Stimulated activated CD8-positive, alpha-beta memory T cell treated with anti-CD3 and anti-CD28 coated beads, Interleukin-7, amount 100 ng/mL, for 24 hours (primary cell): ENCODE data around the gene COP1.
"Not testable (repeated sequence)": the region's sequence is repeated elsewhere in the genome, so short reads cannot be mapped to it uniquely, and the experiment has no call there.

ENCODE experiments used
- DNase-seq: peaks from one replicate; pipeline ENCODE4 v3.0.0-alpha.2; 2020; ENCODE audit warnings: low read depth

Gene COP1

DNA sequence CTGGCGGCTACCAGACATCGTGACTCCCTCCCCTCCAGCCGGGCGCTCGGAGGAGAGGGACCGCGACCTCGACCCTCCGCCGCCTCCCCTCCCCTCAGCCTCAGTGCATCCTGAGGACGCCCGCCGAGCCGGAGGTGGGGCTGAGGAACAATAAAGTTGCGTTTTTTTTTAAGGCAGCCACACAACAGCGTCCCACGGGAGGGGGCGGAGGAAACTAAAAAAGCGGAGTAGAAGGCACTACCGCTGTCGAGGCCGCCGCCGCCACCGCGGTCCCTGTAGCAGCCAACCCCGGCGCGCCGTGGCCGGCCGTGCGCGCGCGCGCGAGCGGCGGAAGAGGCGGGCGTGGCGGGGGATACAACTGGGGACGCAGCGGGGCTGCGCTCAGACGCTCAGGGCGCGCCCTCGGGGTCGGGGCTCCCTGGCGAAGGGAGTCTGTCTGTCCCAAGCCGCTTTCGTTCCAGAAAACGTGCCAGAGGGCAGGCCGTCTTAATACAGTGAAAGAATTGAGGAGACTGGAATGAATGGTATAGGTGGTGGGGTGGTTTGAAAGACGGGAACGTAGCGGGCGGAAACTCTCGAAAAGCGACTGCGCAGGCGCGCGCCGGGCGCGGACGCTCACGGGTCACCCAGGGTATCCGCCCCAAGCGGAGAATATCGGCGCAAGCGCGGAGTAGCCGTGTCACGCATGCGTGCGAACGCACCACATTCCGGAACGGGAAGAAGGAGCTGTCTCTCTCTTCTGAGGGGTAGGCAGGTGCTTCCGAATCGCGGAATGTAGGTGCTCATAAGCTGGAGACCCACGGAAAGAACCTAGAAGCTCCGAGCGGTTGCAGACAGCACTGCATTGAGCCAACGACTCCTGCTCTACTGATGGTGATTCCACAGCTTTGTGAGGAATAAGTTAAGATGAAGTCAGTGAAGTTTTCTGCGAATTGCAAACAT lies at the start of gene COP1:
Gene COP1 (minus strand): TSS at position 326 of the 942 bp plus-strand sequence. CDS start 308 bp downstream, at position 18.
- peak; percentile 95 for DNase-seq

DNA sequence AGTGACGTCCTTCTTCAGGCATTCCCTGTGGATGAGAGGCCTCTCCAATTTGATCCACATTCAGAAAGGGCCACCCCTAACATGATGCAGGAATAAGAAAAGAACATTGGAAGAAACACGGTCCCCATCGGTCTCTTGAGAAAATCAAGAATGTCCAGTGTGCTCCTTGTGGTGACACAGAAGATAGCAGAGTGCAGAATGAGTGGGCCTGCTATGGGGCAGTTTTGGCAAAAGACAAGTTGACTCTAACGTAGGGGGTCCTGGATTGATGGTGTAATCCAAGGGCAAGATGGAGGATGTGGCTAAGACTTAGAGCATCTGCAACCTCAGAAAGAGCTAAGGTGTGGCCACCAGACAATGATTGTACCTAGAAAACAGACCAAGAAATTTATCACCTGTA lies 45.1 kb upstream of the COP1 start:
- no peak for DNase-seq

DNA sequence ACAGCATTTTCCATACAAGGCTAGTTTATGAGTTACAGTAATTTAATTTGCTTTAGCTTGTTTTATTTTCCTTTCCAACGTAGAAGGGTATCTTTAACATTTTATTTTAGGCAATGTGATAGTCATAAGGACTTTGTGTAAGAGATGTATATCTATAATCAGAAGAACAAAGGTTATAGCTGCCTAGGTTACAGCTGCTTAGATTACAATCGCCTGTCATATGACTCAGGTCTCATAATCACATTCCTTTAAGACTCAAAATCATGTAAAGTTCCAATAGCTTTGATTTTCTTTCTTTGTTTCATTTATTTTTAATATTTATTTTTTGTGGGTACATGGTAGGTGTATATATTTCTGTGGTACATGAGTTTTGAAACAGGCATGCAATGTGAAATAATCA lies 37.8 kb upstream of the COP1 start:
- DNase-seq = no peak

DNA sequence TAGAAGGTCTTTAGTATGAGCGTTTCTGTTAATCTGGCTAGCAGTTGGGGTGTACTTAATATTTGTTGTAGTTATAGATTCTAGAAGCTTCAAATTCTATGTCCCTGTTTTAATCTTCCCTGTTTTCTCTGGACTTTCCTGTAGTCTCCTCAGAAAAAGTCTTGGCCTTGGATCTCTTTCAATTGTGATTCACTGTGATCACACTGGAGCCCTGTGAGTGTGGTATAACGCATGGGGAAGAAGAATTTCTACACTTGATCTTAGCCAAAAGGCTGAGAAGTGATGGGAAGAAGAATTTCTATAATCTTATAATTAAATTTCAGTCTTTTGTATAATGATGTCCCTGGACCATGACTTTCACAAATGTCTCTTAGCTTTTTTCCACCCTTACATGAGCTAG lies 36.7 kb upstream of the COP1 start:
- no peak for DNase-seq

DNA sequence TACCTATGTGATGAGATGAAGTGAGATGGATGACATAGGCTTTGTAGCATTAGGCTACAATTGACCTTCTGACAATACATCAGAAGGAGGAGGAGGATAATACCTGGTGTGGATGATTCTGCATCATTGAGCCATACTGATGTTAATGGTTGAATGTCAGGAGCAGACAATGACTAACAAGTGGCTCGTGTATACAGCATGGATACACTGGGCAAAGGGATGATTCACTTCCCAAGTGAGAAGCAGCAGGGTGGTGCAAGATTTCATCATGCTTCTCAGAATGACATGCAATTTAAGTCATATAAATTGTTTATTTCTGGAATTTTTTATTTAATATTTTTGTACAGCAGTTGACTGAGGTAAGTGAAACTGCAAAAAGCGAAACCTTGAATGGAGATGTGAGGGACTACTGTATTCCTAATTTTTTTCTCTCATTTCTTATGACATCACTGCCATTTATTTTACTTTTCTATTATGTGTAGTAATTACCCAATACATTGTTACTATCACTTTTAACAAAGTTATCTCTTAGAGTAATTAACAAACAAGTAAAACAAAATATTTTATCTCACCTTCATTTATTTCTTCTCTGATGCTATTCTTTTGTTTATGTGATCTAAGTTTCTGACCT lies 34.4 kb upstream of the COP1 start:
- no peak for DNase-seq

DNA sequence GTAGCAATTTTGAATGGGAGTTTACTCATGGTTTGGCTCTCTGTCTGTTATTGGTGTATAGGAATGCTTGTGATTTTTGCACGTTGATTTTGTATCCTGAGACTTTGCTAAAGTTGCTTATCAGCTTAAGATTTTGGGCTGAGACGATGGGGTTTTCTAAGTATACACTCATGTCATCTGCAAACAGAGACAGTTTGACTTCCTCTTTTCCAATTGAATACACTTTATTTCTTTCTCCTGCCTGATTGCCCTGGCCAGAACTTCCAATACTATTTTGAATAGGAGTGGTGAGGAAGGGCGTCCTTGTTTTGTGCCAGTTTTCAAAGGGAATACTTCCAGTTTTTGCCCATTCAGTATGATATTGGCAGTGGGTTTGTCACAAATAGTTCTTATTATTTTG lies 26.6 kb upstream of the COP1 start:
- DNase-seq = not testable (repeated sequence)

DNA sequence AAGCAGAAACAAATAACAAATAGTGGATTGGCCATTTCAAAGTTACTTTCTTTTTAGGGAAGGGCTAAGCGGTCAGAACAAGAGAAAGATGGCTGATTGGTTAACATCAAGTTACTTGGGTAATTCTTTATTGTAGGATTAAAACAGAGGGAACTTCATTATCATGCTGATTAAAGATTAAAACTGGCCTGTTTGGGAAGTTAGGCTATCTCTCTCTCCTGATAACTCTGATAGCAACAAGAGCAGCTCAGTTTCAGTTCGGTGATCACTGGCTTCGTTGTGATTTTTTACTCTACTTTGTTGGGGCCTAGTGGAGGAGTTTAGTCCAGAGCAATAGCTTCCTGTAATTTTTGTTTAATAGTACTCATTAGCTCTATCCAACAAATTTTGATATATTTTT lies 20.5 kb upstream of the COP1 start:
- no peak for DNase-seq

DNA sequence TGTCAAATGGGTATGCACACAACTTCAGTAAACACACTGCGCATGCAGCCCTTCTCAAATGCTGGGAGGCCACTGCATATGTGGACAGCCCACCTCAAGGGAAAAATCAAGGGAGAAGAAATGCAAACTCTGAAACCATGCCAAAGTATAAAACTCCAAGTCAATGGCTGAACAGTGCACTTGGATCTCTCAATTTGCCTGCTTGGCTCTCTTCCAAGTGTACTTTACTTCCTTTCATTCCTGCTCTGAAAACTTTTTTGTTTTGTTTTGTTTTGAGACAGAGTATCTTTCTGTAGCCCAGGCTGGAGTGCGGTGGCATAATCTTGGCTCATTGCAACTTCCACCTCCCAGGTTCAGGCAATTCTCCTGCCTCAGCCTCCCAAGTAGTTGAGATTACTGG lies 18.8 kb upstream of the COP1 start:
- no peak for DNase-seq

DNA sequence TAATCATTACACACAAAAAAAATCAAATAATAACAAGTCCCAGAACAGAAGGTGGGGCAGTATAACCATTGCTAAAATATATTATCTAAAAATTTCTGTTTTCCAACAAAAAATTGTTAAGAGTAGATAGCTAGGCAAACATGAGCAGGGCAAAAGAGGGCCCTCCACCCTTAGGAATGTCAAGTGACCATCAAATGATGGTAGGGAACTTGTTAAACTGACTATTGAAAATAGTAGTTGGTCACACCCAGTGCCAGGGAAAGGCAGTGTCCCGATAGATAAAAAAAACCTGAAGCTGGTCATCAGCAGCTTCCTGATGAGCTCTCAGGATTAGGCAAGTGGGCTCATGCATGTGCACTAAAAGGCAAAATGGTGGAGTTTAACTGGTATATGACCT lies 18.4 kb upstream of the COP1 start:
- DNase-seq = no peak

DNA sequence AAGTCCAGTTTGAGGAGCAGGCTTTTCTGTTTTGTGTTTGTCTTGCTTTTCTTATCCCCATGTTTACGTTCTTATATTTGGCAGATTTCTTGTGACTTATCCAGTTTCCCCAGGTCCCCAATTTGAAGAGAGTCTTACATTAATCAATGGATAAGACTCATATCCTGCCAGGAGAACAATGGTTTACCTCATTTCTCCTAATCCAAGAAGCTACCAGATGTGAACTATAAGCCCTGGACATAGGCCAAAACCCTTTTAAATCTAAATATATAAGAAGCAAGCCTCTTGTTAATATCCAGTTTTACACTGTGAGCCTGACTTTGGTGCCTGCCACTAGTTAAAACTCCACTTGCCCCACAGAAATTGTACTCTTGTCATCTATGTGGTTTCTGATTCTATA lies 15.1 kb upstream of the COP1 start:
- DNase-seq = no peak

DNA sequence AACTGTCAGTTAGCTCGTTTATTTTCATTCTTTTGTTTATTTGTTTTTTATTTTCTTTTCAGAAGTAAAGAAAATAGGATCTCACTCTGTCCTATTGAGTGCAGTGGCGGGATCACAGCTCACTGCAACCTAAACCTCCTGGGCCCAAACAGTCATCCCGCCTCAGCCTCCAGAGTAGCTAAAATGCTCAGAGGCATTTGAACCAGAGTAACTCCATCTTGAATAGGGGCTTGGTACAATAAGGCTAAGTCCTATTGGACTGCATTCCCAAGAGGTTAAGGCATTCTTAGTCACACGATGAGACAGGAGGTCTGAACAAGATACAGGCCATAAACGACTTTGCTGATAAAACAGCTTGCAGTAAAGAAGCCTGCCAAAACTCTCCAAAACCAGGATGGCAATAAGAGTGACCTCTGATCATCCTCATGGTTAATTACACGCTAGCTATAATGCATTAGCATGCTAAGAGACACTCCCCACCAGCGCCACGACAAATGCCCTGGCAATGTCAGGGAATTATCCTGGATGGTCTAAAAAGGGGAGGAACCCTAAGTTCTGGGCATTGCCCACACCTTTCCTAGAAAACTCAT lies 13.1 kb upstream of the COP1 start:
- no peak for DNase-seq

DNA sequence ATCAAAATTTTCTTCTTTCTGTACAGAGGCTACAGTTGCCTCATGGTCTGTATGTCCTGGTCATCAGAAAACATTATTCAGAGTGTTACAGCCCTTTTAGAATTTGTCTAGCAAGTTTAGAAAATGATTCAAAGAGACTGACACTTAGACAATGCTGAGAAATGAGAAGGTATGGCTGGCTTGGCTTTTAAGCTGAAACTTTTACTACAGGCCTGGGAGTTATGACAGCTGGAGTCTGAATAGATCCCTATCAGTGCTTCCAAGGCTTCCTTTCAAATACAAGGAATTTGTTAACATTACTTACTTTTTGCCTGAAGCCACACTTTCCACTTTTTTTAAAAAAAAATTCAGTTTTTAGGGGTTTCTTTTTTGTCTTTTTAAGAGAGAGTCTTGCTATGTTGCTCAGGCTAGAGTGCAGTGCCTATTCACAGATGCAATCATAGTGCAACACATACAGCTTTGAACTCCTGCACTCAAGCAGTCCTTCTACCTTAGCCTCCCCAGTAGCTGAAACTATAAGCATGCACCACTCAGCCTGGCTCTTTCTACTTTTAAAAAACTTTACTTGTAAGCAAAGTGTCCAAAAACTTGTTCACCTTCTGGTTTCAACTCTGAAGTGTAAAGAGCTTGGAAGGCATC lies 10.5 kb upstream of the COP1 start:
- no peak for DNase-seq

DNA sequence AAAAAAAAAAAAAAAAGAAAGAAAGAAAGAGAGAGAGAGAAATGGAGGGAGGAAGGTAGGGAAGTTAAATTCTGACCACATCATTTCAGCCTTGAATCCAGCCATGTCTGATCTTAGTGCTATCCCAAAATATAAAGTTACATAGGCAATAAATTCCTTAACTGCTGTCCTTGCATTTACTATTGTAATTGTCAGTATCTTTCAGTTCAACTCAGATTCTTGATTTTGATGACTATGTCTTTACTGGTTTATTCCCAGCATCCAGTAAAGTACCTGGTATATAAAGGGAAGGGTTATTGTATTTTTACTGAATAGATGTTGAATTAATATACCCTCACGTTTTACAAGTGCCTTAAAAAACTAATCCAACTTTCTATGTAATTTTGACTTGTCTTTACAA lies 8.9 kb upstream of the COP1 start:
- no peak for DNase-seq

DNA sequence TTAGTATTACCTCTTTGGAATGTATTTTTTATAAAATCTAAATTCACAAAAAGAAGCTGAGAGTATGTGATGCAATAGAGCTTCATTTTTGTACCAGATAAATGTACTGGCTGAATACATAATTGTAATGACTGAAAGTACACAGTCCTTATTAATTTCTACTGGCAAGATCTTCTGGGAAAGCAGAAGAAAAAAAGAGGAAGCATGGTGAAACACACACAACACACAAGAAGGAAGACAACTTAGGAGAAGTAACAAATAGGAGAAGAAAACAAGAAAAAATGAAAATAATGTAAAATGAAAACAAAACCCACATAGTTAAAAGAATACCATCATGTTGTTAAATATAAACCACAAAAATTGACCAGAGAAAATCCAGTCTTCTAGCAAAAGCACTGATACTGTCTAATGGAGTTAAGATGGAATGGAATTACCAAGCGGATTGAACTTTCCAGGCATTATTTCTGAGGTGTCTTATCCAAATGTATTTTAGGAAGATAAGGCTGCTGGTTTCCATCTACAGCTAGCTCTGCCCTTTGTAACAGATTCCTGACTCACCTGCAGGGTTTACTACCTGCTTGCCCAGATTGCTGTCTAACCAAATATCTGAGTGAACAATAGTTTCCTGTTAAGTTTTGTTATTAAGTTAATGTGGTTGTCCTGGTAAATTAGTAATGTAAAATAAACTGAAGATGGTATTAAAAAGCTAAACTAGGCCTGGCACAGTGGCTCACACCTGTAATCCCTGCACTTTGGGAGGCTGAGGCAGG lies 4.5 kb upstream of the COP1 start:
- no peak for DNase-seq

DNA sequence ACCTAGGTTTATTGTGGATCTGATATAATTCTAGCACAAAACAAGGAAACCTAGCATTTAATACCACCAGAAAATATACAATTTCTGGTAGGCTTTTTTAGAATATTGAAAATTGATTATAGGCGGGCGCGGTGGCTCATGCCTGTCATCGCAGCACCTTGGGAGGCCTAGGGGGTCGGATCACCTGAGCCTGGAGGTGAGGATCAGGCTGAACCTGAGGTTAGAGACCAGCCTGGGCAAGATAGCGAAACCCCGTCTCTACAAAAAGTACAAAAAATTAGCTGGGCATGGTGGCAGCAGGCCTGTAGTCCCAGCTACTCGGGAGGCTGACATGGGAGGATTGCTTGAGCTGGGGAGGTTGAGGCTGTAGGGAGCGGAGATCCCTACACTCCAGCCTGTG lies 948 bp upstream of the COP1 start:
- no peak for DNase-seq

DNA sequence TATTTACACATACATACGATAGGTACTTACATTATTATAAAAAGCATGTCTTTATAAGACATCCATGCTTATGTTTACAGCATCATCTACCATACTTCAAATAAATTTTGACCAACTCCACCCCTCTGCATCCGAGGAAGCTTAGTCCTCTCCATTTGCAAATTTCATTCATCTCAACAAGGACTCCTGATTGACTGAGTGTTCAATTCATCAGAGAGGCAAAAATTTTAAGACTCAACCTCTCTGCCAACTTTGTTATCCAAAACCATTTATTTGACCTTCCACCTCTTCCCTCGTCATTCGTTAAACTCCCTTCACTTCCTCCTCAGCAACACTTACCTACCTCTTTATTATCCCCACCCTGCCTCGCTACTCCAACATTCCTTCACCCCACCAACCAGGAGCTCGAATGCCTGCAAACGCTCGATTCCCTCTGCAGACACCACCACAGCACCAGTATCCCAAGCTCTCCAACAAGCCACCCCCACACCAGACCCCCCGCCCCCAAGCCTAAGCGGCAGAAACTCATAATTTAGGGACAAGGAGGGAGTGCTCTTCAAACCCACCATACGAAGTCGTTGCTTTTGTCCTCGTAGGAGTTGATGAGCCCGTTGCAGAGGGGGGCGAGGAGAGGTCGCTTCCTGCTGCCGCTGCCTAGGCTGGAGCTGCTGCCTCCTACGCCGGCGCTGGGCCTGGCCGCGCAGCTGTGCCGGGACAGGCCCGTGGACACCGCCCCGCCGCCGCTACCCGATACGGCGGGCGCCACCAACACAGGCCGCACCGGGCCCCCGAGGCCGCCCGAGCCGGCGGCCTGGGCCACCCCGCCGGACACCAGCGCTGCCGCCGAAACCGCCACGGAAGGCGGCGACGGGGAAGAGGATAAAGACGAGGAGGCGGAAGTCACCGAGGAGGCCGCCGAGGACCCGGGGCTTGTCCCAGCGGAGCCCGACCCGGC lies 803 bp downstream of the COP1 start:
- peak; percentile 8 for DNase-seq

DNA sequence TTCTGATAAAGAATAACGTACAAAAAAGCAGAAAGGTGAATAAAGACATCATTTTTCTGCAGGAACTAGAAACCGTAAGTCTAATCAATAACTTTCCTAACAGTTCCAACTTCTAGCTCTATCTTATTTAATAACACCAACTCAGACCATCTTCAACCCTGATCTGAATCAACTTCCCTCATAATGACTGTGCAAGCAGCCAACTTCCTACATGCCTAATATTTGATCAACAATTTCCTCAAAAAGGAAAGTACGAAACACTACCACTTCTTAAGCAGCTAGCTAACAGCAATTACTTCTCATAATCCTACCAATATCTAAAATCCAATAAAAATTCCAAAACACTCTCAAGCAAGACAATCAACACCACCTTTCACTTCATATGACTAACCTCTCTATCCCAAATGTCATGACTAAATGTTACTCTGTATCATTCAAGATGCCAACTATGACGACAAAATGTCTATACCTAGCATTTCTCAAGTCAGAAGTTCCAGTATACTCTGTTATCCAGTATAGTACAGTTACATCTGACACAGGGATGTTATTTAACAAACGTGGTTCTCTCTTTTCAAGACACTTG lies 1.7 kb downstream of the COP1 start:
- no peak for DNase-seq

DNA sequence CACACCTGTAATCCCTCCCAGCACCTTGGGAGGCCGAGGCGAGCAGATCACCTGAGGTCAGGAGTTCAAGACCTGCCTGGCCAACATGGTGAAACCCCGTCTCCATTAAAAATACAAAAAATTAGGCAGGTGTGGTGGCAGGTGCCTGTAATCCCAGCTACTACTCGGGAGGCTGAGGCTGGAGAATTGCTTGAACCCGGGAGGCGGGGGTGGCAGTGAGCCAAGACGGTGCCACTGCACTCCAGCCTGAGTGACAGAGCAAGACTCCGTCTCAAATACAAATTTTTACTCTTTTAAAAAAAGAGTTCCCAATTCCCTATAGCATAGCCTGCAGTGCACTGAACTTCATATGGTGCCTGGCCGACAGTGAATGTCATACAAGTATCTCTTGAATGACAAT lies 2.4 kb downstream of the COP1 start:
- DNase-seq = not testable (repeated sequence)

DNA sequence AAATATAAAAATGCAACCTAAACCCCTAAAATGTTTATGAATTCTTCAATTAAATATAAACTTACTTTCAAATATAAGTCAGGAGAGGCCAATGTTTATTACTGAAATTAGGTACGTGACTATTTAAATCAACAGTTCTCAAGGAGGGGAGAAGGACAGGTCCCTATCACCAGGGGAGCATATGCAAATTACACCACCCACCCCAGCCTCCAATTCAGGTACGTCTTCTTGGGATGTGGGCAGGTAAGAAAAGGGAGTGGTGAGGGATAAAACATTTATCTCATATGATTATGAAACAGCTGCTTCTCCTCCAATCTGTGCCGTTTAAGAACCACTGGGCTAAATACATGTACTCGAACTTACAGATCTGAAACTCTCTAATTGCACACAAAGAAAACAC lies 3.4 kb downstream of the COP1 start:
- DNase-seq = no peak

DNA sequence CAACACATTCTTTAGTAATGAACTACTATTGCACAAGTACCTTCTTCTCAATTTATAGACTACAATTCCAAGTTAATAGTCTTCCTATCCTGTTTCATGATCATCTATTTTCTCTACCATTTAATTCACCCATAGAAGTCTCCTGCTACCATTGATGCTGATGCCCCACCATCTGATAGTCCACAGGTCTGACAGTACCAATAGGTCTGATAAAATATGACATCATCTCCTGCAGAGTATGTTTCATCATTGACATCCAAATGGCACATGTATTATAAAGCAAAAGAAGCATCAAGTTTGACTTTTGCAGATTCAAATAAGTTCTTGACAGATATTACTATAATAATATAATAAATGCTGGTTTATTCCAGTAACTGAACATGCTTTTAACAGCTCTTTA lies 5.5 kb downstream of the COP1 start:
- DNase-seq = no peak
